ENCODE measurements around the gene APOBEC3B. TPM values are rescaled to one million over a fixed set of nuclear protein-coding genes. Genes with fewer than 3 reads are reported as not detected.
"Not testable (repeated sequence)": the region's sequence is repeated elsewhere in the genome, so short reads cannot be mapped to it uniquely, and the experiment has no call there.

Gene APOBEC3B
- total and polyA plus RNA-seq, 8 donors, result 1.1 to 8.7 (median 3.8) TPM; not detected in 3

- H3K9me3 ChIP-seq, result no peaks in the 10 kb centered on the region
- H3K4me3 ChIP-seq, result no peak overlapping the region
- intact Hi-C loops (cut with DNase I; ENCODE audit: low total_unique reads), result no loop called here
- TF ChIP-seq CTCF (IDR thresholded peaks at IDR 0.05) (no peak), POLR2A (IDR thresholded peaks at IDR 0.05) (no peak), EP300 (IDR thresholded peaks at IDR 0.05) (no peak), POLR2AphosphoS5 (IDR thresholded peaks at IDR 0.05) (no peak)
- no peak for DNase-seq
- peaks cover 0 to 13% (median 0%) of the 10 kb centered on the region in 4 donors for H3K4me1 ChIP-seq
- H3K27ac ChIP-seq, result no peak overlapping the region
- 92 to 96% (median 95%) methylated on average over 11 of the region's 11 CpGs for WGBS, 5 donors
- no peaks in the 10 kb centered on the region for H3K27me3 ChIP-seq
- peaks cover 5 to 25% (median 17%) of the 10 kb centered on the region in 4 donors for H3K36me3 ChIP-seq
Observed at GRCh38 chr22:39028281-39028680, 46.1 kb downstream of the APOBEC3B start.

GRCh38 chr22:39029227-39029626, 47.1 kb downstream of the APOBEC3B start:
- Histone ChIP-seq H3K4me3 (no peak overlapping the region), H3K4me1 (peaks cover 0 to 4% (median 0%) of the 10 kb centered on the region in 4 donors), H3K36me3 (peaks cover 0 to 16% (median 8%) of the 10 kb centered on the region in 4 donors), H3K9me3 (no peaks in the 10 kb centered on the region), H3K27me3 (no peaks in the 10 kb centered on the region), H3K27ac (no peak overlapping the region)
- DNase-seq, result no peak
- TF ChIP-seq POLR2A (IDR thresholded peaks at IDR 0.05), result no peak
- TF ChIP-seq EP300 (IDR thresholded peaks at IDR 0.05), result no peak
- TF ChIP-seq POLR2AphosphoS5 (IDR thresholded peaks at IDR 0.05), result no peak
- no peak for TF ChIP-seq CTCF (IDR thresholded peaks at IDR 0.05)
- WGBS, 5 donors, result 86 to 97% (median 92%) methylated on average over 13 of the region's 13 CpGs
- intact Hi-C loops (cut with DNase I; ENCODE audit: low total_unique reads), result no loop called here

- no peak overlapping the region for H3K27ac ChIP-seq
- no peaks in the 10 kb centered on the region for H3K9me3 ChIP-seq
- WGBS, 5 donors, result 92 to 96% (median 93%) methylated on average over 14 of the region's 14 CpGs
- H3K27me3 ChIP-seq, result no peaks in the 10 kb centered on the region
- DNase-seq, result no peak
- no peaks in the 10 kb centered on the region for H3K4me1 ChIP-seq
- TF ChIP-seq POLR2AphosphoS5 (IDR thresholded peaks at IDR 0.05) (no peak), CTCF (IDR thresholded peaks at IDR 0.05) (no peak), POLR2A (IDR thresholded peaks at IDR 0.05) (no peak), EP300 (IDR thresholded peaks at IDR 0.05) (no peak)
- intact Hi-C loops (cut with DNase I; ENCODE audit: low total_unique reads), result no loop called here
- H3K4me3 ChIP-seq, result no peak overlapping the region
- H3K36me3 ChIP-seq, result peaks cover 0 to 3% (median under 1%) of the 10 kb centered on the region in 4 donors
Observed at GRCh38 chr22:39030705-39031104, 48.6 kb downstream of the APOBEC3B start.

- 60 to 70% (median 64%) methylated on average over 14 to 18 of the region's 18 CpGs for WGBS, 5 donors
- DNase-seq; H3K27ac ChIP-seq; H3K36me3 ChIP-seq; H3K9me3 ChIP-seq; H3K27me3 ChIP-seq; intact Hi-C loops (cut with DNase I; ENCODE audit: low total_unique reads); H3K4me3 ChIP-seq; H3K4me1 ChIP-seq: not testable (repeated sequence)
Observed at GRCh38 chr22:39031434-39032295, 49.5 kb downstream of the APOBEC3B start.

- H3K27ac ChIP-seq; DNase-seq; H3K27me3 ChIP-seq; intact Hi-C loops (cut with DNase I; ENCODE audit: low total_unique reads); H3K9me3 ChIP-seq; H3K4me3 ChIP-seq; H3K36me3 ChIP-seq: not testable (repeated sequence)
- peaks cover 7 to 22% (median 13%) of the 10 kb centered on the region in 4 donors for H3K4me1 ChIP-seq
- WGBS, 5 donors, result 22 to 53% (median 34%) methylated on average over 2 of the region's 2 CpGs
Observed at GRCh38 chr22:39037071-39037470, 54.9 kb downstream of the APOBEC3B start.

Measured in stomach (tissue), 9 donors.